ENCODE results near the gene CSF1R. TPM values are rescaled to one million over a fixed set of nuclear protein-coding genes. Genes with fewer than 3 reads are reported as not detected.

Gene CSF1R
- polyA plus RNA-seq (ENCODE audit: insufficient read length in 4 of 4), result 10 to 100 TPM; 13.7 to 18.0 (median 16.9) TPM

- DNase-seq (ENCODE audit: low read depth in 4 of 4, low spot score in 2 of 4), result no peak
These were observed at the start of gene CSF1R for GRCh38 chr5:150085950-150086715. TSS of gene CSF1R (minus strand) at chr5:150086554. CDS start at chr5:150086427, 127 bp downstream.

GRCh38 chr5:150135557-150136304, 49.4 kb upstream of the CSF1R start:
- no peak for DNase-seq (ENCODE audit: low read depth in 4 of 4, low spot score in 2 of 4)

GRCh38 chr5:150134198-150134588, 47.8 kb upstream of the CSF1R start:
- DNase-seq (ENCODE audit: low read depth in 4 of 4, low spot score in 2 of 4), result no peak

GRCh38 chr5:150133581-150134197, 47.3 kb upstream of the CSF1R start:
- DNase-seq (ENCODE audit: low read depth in 4 of 4, low spot score in 2 of 4), result no peak

- DNase-seq (ENCODE audit: low read depth in 4 of 4, low spot score in 2 of 4), result no peak
These were observed 46.4 kb upstream of the CSF1R start for GRCh38 chr5:150132740-150133139.

GRCh38 chr5:150131978-150132694, 45.8 kb upstream of the CSF1R start:
- DNase-seq (ENCODE audit: low read depth in 4 of 4, low spot score in 2 of 4), result no peak

GRCh38 chr5:150131461-150131860, 45.1 kb upstream of the CSF1R start:
- no peak for DNase-seq (ENCODE audit: low read depth in 4 of 4, low spot score in 2 of 4)

GRCh38 chr5:150130493-150130922, 44.2 kb upstream of the CSF1R start:
- no peak for DNase-seq (ENCODE audit: low read depth in 4 of 4, low spot score in 2 of 4)

GRCh38 chr5:150129813-150130492, 43.6 kb upstream of the CSF1R start:
- no peak for DNase-seq (ENCODE audit: low read depth in 4 of 4, low spot score in 2 of 4)

GRCh38 chr5:150129454-150129812, 43.1 kb upstream of the CSF1R start:
- DNase-seq (ENCODE audit: low read depth in 4 of 4, low spot score in 2 of 4), result no peak

- no peak for DNase-seq (ENCODE audit: low read depth in 4 of 4, low spot score in 2 of 4)
These were observed 40.5 kb upstream of the CSF1R start for GRCh38 chr5:150126921-150127265.

GRCh38 chr5:150126199-150126920, 40.0 kb upstream of the CSF1R start:
- no peak for DNase-seq (ENCODE audit: low read depth in 4 of 4, low spot score in 2 of 4)

GRCh38 chr5:150125334-150125733, 39.0 kb upstream of the CSF1R start:
- DNase-seq (ENCODE audit: low read depth in 4 of 4, low spot score in 2 of 4), result no peak

GRCh38 chr5:150124596-150124995, 38.2 kb upstream of the CSF1R start:
- DNase-seq (ENCODE audit: low read depth in 4 of 4, low spot score in 2 of 4), result no peak

- DNase-seq (ENCODE audit: low read depth in 4 of 4, low spot score in 2 of 4), result no peak
These were observed 37.8 kb upstream of the CSF1R start for GRCh38 chr5:150124111-150124557.

- DNase-seq (ENCODE audit: low read depth in 4 of 4, low spot score in 2 of 4), result no peak
These were observed 37.2 kb upstream of the CSF1R start for GRCh38 chr5:150123542-150123941.

GRCh38 chr5:150122536-150123481, 36.5 kb upstream of the CSF1R start:
- no peak for DNase-seq (ENCODE audit: low read depth in 4 of 4, low spot score in 2 of 4)

GRCh38 chr5:150122158-150122510, 35.8 kb upstream of the CSF1R start:
- no peak for DNase-seq (ENCODE audit: low read depth in 4 of 4, low spot score in 2 of 4)
